Heart left ventricle (tissue), 13 donors: ENCODE measurements around the gene RGL2.

ENCODE experiments used
- CTCF ChIP-seq, 12 donors: fragments of 200-600 bp; sonication (generic) in 4 of 12; IDR thresholded peaks; one replicate each; pipeline versions ENCODE4 v1.5.0 to v1.8.0; 2018 to 2022; ENCODE audit warnings: antibody characterized with exemption in 12 of 12, mild to moderate bottlenecking in 5 of 12
- POLR2A ChIP-seq, 2 donors: fragments of 450-650 bp; IDR thresholded peaks; one replicate each; pipeline ENCODE4 v1.6.1; 2017; ENCODE audit warnings: antibody characterized with exemption in 2 of 2, mild to moderate bottlenecking in 2 of 2, moderate library complexity in 2 of 2
- donor health status: ischemic (EF 13 %, LVEDD 7.1; RV severe dilation, severe dysfunction).
- donor health status: DM: no; HTN: yes; CAD: no.
- donor health status: DM: no; HTN: no; CAD: no.
- donor health status: ischemic (EF 25% LVEDD 6.9; RV normal size, moderate dysfunction).
- donor health status: ischemic (EF 25% LVEDD 5.7; RV mildly dilated, moderate dysfunction).
- donor health status: ischemic (EF 35%, LVEDD 5.7; RV mildly dilated, moderate dysfunction).
- donor health status: nonischemic (EF 11% LVEDD 7.7; RV severe dilation, severe dysfunction).
- donor health status: DM: yes; HTN: yes; CAD: no.
- donor health status: PGD.
- donor health status: ischemic (EF 29% LVEDD 5.4; RV normal size, mild dysfunction).
- donor health status: nonischemic (EF 23%, LVEDD 6.1; RV moderate dilation, normal function).

- no peak for TF ChIP-seq CTCF (IDR thresholded peaks at IDR 0.05)
- TF ChIP-seq POLR2A (IDR thresholded peaks at IDR 0.05): no peak
These were observed 15.8 kb upstream of the RGL2 start for GRCh38 chr6:33314515-33314942.
